Gastroesophageal sphincter (tissue), 3 donors: ENCODE results near the gene BLTP3A.
A peak's percentile ranks its signal among the peaks of the same experiment; 100 is the strongest.

Source experiments
- CTCF ChIP-seq, 4 experiments: fragments of 200-600 bp in 2 of 4; fragments of 450-650 bp in 2 of 4; sonication (generic) in 1 of 4; IDR thresholded peaks; one replicate each; pipeline ENCODE4 v1.5.1; 2017 to 2019; ENCODE audit warnings: antibody characterized with exemption in 4 of 4, mild to moderate bottlenecking in 2 of 4, moderate library complexity in 2 of 4
- EP300 ChIP-seq: sonication (generic); formaldehyde crosslinking; IDR thresholded peaks from one replicate; pipeline ENCODE4 v1.6.1; 2017; ENCODE audit warnings: antibody characterized with exemption, mild to moderate bottlenecking
- POLR2A ChIP-seq, 2 donors: fragments of 450-650 bp; IDR thresholded peaks; one replicate each; pipeline ENCODE4 v1.6.1; 2017; ENCODE audit warnings: antibody characterized with exemption in 2 of 2, mild to moderate bottlenecking in 2 of 2, moderate library complexity in 1 of 2
- POLR2AphosphoS5 ChIP-seq: sonication (generic); formaldehyde crosslinking; IDR thresholded peaks from one replicate; pipeline ENCODE4 v1.6.1; 2017; ENCODE audit warnings: antibody characterized with exemption

DNA sequence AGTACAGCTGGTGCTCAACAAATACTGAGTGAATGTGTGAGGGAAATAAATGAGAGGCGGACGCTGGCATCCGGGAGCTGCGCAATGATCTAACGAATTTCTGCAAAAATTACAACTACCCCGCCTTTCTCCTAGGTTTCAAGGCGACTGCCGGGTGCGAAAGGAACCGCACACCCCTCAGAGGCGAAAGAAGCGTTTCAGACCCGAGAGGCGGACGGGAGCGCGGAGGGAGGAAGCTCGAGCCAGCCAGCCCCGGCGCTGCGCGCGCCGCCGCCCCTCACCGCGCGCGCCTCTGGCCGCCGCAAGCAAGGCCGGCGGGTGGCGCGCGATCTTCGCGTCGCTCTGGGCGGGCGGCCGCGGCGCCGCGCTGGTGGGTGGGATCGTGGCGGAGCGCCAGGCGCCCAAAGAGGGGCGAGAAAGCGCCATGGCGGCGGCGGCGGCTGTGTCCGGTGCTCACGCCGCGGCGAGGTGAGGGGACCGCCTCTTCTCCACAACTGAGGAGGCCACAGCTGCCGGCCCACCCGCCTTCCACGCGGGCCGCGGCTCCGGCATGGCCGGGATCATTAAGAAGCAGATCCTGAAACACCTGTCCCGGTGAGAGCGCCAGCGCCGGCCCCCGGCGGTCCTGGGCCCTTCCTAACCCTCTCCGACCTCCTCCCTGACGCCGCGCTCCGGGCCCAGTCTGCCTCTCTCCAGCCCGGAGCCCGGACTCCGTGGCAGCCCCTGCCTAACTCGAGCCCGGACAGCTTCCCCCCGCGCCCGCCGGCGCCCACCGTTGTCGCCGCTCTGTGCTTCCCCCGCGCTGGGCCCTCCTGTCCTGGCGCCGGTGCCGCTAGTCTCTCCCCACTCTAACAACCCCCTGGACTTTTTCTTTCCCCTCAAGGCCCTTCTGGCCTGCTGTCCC lies at the start of gene BLTP3A:
- TF ChIP-seq POLR2AphosphoS5 = no peak
- no peak for TF ChIP-seq CTCF (IDR thresholded peaks at IDR 0.05)
- TF ChIP-seq POLR2A (IDR thresholded peaks at IDR 0.05) = peak; percentile 41 to 57
- TF ChIP-seq EP300 = no peak
